A549 (cell line): ENCODE results near the gene SYNCRIP.

Source experiments
- CEBPB ChIP-seq, 2 experiments: fragments of >200 bp in 1 of 2; sonication (Bioruptor Twin) in 1 of 2; formaldehyde crosslinking in 1 of 2; IDR thresholded peaks; 2 replicates each; pipeline ENCODE4 v1.6.1; 2012 to 2016
- EHMT2 ChIP-seq: fragments of 200-600 bp; sonication (generic); IDR thresholded peaks from 2 replicates; pipeline ENCODE4 v1.6.1; 2016; ENCODE audit warnings: antibody characterized with exemption, low read depth, mild to moderate bottlenecking, moderate library complexity
- EP300 ChIP-seq, 2 experiments: fragments of >200 bp; sonication (Bioruptor Twin); formaldehyde crosslinking; IDR thresholded peaks; 2 replicates in 1 of 2; 3 replicates in 1 of 2; pipeline ENCODE4 v1.6.1; 2016 to 2017
- FOXS1 ChIP-seq: fragments of 250-450 bp; sonication (Bioruptor Pico); IDR thresholded peaks from 2 replicates; pipeline ENCODE4 v1.5.0; 2020; ENCODE audit warnings: mild to moderate bottlenecking, moderate library complexity
- MYC ChIP-seq: IDR thresholded peaks from 2 replicates; pipeline ENCODE4 v1.6.1; 2012; ENCODE audit warnings: mild to moderate bottlenecking, inconsistent platforms, low read length, improper control_type of control experiment, borderline replicate concordance
- NPAS2 ChIP-seq: fragments of 250-450 bp; sonication (Bioruptor Pico); IDR thresholded peaks from 2 replicates; pipeline ENCODE4 v1.8.0; 2022; ENCODE audit warnings: mild to moderate bottlenecking, moderate library complexity, borderline replicate concordance
- POLR2A ChIP-seq: IDR thresholded peaks from 2 replicates; pipeline ENCODE4 v1.6.1; 2012; ENCODE audit warnings: mild to moderate bottlenecking, low read length
- ZFP36 ChIP-seq: fragments of 450-650 bp; IDR thresholded peaks from 2 replicates; pipeline ENCODE4 v1.6.1; 2014; ENCODE audit warnings: borderline replicate concordance; ENCODE audit not compliant: partially characterized antibody
- TF ChIP-seq, protein P1 (sequence below): fragments of >200 bp; sonication (Bioruptor Twin); formaldehyde crosslinking; IDR thresholded peaks from 3 replicates; pipeline ENCODE4 v1.5.1; 2016

DNA sequence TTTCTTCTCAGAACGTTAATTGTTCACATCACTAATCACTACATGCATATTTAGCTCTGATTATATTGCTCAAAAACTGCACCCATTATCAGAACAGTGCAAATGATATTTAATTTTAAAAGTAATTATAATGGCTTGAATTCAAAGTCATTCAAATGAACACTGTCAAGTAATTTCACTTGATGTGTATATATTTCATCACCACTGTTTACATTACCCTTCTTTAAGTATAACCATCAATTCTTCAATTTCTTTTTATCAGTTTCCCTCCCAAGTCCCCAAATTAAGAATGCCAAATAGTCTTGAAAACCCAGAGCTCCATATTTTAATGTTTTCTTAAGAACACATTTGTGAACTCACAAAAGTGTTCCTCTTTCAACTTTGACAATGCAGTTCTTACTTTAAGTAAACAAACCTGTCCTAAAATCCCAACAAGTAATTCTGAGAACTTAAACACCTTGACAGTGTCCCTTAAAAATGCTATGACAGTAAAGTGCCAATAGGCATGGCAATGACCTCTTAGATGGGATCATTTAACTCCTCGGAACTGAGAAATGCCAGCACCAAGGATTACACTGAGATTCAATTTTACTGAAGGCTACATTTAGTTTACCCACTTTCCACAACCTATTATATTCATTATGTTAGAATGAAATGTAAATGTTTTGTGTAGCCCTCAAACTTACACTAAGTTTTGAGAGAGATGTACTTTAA is 32.3 kb downstream of the SYNCRIP start:
- TF ChIP-seq, protein P1, sequence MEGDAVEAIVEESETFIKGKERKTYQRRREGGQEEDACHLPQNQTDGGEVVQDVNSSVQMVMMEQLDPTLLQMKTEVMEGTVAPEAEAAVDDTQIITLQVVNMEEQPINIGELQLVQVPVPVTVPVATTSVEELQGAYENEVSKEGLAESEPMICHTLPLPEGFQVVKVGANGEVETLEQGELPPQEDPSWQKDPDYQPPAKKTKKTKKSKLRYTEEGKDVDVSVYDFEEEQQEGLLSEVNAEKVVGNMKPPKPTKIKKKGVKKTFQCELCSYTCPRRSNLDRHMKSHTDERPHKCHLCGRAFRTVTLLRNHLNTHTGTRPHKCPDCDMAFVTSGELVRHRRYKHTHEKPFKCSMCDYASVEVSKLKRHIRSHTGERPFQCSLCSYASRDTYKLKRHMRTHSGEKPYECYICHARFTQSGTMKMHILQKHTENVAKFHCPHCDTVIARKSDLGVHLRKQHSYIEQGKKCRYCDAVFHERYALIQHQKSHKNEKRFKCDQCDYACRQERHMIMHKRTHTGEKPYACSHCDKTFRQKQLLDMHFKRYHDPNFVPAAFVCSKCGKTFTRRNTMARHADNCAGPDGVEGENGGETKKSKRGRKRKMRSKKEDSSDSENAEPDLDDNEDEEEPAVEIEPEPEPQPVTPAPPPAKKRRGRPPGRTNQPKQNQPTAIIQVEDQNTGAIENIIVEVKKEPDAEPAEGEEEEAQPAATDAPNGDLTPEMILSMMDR: no peak
- no peak for TF ChIP-seq FOXS1 (CRISPR knock-in tag)
- TF ChIP-seq CEBPB (IDR thresholded peaks at IDR 0.05): no peak
- TF ChIP-seq POLR2A: no peak
- TF ChIP-seq EP300 (IDR thresholded peaks at IDR 0.05): no peak
- no peak for TF ChIP-seq EHMT2
- no peak for TF ChIP-seq NPAS2 (CRISPR knock-in tag)
- TF ChIP-seq ZFP36: no peak
- TF ChIP-seq MYC: no peak
